HG03060 (cell line): ENCODE measurements around the gene TPRX1.
"Not testable (repeated sequence)": the region's sequence is repeated elsewhere in the genome, so short reads cannot be mapped to it uniquely, and the experiment has no call there.

Experiments used
- ATAC-seq: cut with Tn5 transposase; IDR thresholded peaks from one replicate; pipeline ENCODE4 v1.9.1; 2021; ENCODE audit warnings: low read depth, moderate number of reproducible peaks; ENCODE audit not compliant: unreplicated experiment

The TPRX1 gene

GRCh38 chr19:47771291-47771690 is 33.1 kb downstream of the TPRX1 start:
- ATAC-seq, result not testable (repeated sequence)

GRCh38 chr19:47769534-47769933 is 34.8 kb downstream of the TPRX1 start:
- no peak for ATAC-seq

GRCh38 chr19:47768604-47769003 is 35.7 kb downstream of the TPRX1 start:
- no peak for ATAC-seq

- ATAC-seq, result no peak
These were observed 37.0 kb downstream of the TPRX1 start for GRCh38 chr19:47767349-47767748.

- ATAC-seq, result no peak
These were observed 37.7 kb downstream of the TPRX1 start for GRCh38 chr19:47766670-47767069.

GRCh38 chr19:47766359-47766620 is 38.1 kb downstream of the TPRX1 start:
- no peak for ATAC-seq

GRCh38 chr19:47765523-47766358 is 38.6 kb downstream of the TPRX1 start:
- ATAC-seq, result no peak

GRCh38 chr19:47764705-47765104 is 39.6 kb downstream of the TPRX1 start:
- ATAC-seq, result not testable (repeated sequence)

GRCh38 chr19:47762615-47763308 is 41.6 kb downstream of the TPRX1 start:
- no peak for ATAC-seq

- no peak for ATAC-seq
These were observed 42.2 kb downstream of the TPRX1 start for GRCh38 chr19:47762151-47762550.

- no peak for ATAC-seq
These were observed 42.8 kb downstream of the TPRX1 start for GRCh38 chr19:47761566-47761965.

- no peak for ATAC-seq
These were observed 43.7 kb downstream of the TPRX1 start for GRCh38 chr19:47760632-47760999.

GRCh38 chr19:47758443-47758804 is 45.9 kb downstream of the TPRX1 start:
- ATAC-seq, result no peak

- ATAC-seq, result no peak
These were observed 46.5 kb downstream of the TPRX1 start for GRCh38 chr19:47757617-47758442.

GRCh38 chr19:47756953-47757608 is 47.3 kb downstream of the TPRX1 start:
- no peak for ATAC-seq

GRCh38 chr19:47756627-47756929 is 47.8 kb downstream of the TPRX1 start:
- ATAC-seq, result no peak

- ATAC-seq, result no peak
These were observed 48.4 kb downstream of the TPRX1 start for GRCh38 chr19:47755762-47756626.

GRCh38 chr19:47755065-47755761 is 49.1 kb downstream of the TPRX1 start:
- ATAC-seq, result no peak

GRCh38 chr19:47754206-47755064 is 49.9 kb downstream of the TPRX1 start:
- no peak for ATAC-seq
